ENCODE measurements around the gene IPP.

IPP gene

DNA sequence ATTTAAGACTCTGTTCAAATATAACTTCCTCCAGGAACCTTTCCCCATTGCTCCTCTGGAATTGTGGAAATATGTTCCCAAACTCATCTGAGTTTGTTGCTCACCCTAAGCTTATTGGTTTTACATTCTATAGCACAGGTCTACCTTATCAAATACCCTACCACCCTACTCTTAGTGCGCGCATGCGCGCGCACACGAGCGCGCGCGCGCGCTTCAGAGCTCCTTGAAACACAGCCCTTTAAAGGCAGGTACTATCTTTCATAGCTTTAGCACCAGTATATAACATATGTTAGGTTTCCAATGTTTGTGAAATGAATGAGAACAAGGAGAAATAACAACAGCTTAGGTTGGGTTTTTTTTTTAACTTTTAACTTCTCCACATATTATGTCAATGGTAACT, 3.5 kb downstream of the IPP start:
- TF ChIP-seq NFIC (IDR thresholded peaks at IDR 0.05): no peak
- no peak for TF ChIP-seq EP300 (IDR thresholded peaks at IDR 0.05; ENCODE audit: borderline replicate concordance)
- no peak for TF ChIP-seq TEAD4 (IDR thresholded peaks at IDR 0.05)

DNA sequence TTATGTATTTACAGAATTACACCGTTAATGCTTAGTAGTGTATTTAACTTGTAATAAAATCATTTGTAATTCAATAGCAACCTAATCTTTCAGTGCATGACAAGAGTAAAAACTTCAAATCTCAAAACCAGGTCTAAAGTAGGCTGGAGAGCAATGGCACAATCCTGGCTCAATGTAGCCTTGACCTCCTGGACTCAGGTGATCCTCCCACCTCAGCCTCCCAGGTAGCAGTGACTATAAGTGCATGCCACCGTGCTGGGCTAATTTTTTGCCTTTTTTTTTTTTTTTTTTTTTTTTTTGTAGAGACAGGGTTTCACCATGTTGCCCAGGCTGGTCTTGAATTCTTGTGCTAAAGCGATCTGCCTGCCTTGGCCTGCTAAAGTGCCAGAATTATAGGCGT, 11.3 kb downstream of the IPP start:
- TF ChIP-seq ZBTB7A (IDR thresholded peaks at IDR 0.05; ENCODE audit: low read depth) (no peak), TCF12 (IDR thresholded peaks at IDR 0.05; ENCODE audit: low read depth) (no peak), TEAD4 (IDR thresholded peaks at IDR 0.05) (no peak), TAF1 (IDR thresholded peaks at IDR 0.05; ENCODE audit: low read depth) (no peak), CEBPB (IDR thresholded peaks at IDR 0.05) (no peak), RAD21 (IDR thresholded peaks at IDR 0.05; ENCODE audit: low read depth) (no peak), YY1 (IDR thresholded peaks at IDR 0.05; ENCODE audit: low read depth) (no peak), CREB1 (IDR thresholded peaks at IDR 0.05; ENCODE audit: low read depth) (no peak), FOXM1 (IDR thresholded peaks at IDR 0.05; ENCODE audit: borderline replicate concordance, low read depth) (no peak), EGR1 (IDR thresholded peaks at IDR 0.05) (no peak), NFIC (IDR thresholded peaks at IDR 0.05) (no peak), EP300 (IDR thresholded peaks at IDR 0.05; ENCODE audit: borderline replicate concordance) (no peak)
- TF ChIP-seq, protein P1, sequence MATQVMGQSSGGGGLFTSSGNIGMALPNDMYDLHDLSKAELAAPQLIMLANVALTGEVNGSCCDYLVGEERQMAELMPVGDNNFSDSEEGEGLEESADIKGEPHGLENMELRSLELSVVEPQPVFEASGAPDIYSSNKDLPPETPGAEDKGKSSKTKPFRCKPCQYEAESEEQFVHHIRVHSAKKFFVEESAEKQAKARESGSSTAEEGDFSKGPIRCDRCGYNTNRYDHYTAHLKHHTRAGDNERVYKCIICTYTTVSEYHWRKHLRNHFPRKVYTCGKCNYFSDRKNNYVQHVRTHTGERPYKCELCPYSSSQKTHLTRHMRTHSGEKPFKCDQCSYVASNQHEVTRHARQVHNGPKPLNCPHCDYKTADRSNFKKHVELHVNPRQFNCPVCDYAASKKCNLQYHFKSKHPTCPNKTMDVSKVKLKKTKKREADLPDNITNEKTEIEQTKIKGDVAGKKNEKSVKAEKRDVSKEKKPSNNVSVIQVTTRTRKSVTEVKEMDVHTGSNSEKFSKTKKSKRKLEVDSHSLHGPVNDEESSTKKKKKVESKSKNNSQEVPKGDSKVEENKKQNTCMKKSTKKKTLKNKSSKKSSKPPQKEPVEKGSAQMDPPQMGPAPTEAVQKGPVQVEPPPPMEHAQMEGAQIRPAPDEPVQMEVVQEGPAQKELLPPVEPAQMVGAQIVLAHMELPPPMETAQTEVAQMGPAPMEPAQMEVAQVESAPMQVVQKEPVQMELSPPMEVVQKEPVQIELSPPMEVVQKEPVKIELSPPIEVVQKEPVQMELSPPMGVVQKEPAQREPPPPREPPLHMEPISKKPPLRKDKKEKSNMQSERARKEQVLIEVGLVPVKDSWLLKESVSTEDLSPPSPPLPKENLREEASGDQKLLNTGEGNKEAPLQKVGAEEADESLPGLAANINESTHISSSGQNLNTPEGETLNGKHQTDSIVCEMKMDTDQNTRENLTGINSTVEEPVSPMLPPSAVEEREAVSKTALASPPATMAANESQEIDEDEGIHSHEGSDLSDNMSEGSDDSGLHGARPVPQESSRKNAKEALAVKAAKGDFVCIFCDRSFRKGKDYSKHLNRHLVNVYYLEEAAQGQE (IDR thresholded peaks at IDR 0.05; ENCODE audit: low read depth): no peak
- TF ChIP-seq, protein P2, sequence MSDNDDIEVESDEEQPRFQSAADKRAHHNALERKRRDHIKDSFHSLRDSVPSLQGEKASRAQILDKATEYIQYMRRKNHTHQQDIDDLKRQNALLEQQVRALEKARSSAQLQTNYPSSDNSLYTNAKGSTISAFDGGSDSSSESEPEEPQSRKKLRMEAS (IDR thresholded peaks at IDR 0.05): no peak
- TF ChIP-seq, protein P3, sequence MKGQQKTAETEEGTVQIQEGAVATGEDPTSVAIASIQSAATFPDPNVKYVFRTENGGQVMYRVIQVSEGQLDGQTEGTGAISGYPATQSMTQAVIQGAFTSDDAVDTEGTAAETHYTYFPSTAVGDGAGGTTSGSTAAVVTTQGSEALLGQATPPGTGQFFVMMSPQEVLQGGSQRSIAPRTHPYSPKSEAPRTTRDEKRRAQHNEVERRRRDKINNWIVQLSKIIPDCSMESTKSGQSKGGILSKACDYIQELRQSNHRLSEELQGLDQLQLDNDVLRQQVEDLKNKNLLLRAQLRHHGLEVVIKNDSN (IDR thresholded peaks at IDR 0.05): no peak

DNA sequence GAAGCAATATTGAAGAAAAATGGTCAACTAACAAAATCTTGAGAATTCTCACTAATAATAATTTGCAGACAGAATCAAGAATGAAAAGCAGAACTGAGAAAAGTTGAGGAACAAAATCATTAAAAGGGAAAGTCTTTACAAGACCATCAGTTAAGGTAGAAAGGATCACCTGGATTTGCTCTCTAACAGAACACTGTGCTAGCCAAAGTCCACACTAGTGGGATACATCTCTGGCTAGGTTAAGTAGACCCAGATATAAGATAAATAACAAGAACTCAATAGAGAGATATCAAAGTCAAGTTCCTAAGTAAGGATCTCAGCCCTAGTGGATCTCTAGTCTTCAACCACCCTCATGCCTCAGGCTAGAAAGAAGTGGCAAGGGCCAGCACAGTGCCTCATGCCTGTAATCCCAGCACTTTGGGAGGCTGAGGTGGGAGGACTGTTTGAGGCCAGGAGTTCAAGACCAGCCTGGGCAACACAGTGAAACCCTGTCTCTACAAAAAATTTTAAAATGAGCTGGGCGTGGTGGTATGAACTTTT, 19.6 kb downstream of the IPP start:
- no peak for TF ChIP-seq EGR1 (IDR thresholded peaks at IDR 0.05)
- no peak for TF ChIP-seq CEBPB (IDR thresholded peaks at IDR 0.05)
- TF ChIP-seq FOXM1 (IDR thresholded peaks at IDR 0.05; ENCODE audit: borderline replicate concordance, low read depth): no peak
- no peak for TF ChIP-seq ZBTB7A (IDR thresholded peaks at IDR 0.05; ENCODE audit: low read depth)
- TF ChIP-seq RAD21 (IDR thresholded peaks at IDR 0.05; ENCODE audit: low read depth): no peak
- TF ChIP-seq NFIC (IDR thresholded peaks at IDR 0.05): no peak

DNA sequence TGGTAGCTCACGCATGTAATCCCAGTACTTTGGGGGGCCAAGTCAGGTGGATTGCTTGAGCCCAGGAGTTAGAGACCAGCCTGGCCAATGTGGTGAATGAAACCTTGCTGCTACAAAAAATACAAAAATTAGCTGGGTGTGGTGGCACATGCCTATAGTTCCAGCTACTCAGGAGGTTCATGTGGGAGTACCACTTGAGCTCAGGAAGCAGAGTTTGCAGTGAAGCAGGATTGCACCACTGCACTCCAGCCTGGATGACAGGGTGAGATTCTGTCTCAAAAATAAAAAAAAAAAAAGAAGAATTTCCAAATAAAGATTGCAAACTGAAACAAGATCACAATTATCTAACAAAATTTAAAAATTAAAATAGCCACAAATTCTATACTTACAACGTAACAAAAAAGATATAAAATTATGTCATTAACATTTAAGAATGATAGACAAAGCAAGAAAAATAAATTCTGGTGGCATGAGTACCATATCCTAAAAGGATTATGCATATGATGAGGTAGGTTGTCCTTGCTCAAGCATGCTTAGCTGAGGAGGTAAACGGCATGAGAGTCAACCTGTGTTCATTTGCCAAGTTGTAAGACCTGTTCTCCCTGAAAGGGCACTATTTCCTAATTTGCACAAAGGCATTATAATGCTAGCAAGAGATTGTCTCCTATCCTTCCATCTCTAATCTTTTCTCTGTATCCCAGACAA, 20.2 kb downstream of the IPP start:
- TF ChIP-seq, protein P3 (IDR thresholded peaks at IDR 0.05): no peak
- TF ChIP-seq CEBPB (IDR thresholded peaks at IDR 0.05) (peak; percentile 74), FOXM1 (IDR thresholded peaks at IDR 0.05; ENCODE audit: borderline replicate concordance, low read depth) (no peak; the same call in 1 of the 2 replicates), TEAD4 (IDR thresholded peaks at IDR 0.05) (0 out of 2 replicates have a peak, but pooled peaks have one; percentile 19), YY1 (IDR thresholded peaks at IDR 0.05; ENCODE audit: low read depth) (no peak)
- TF ChIP-seq, protein P2 (IDR thresholded peaks at IDR 0.05): peak; percentile 40; the same call in 1 of the 2 replicates

DNA sequence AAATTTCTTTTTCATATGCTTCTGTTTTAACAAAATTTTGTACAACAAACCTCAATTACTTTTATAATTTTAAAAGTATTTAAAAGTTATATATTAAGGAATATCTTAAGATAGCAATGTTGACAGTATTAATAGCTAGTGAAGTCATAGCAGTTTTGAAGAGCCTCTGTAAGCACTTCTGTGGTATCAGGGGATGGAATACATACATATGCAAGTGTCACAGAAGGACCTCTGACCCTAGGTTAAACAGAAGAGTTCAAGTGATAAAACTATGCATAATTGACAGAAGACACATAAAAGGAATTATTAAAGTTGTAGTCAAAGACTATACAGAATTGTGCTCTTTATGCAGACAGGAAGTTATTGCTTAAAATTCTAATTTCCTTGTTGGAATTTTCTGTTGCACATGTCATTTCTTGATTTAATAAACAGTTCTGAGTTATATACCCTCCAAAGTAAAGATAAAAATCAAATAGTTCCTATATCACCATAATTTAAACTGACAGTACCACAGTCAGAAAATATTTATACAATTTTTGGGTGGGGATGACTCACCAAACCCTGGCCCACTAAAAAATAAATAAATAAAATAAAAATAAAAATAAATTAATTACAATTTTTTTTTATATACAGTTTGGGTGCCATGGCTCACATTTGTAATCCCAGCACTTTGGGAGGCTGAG, 27.1 kb downstream of the IPP start:
- TF ChIP-seq CEBPB (IDR thresholded peaks at IDR 0.05) (no peak), RAD21 (IDR thresholded peaks at IDR 0.05; ENCODE audit: low read depth) (no peak), TAF1 (IDR thresholded peaks at IDR 0.05; ENCODE audit: low read depth) (no peak), ZBTB7A (IDR thresholded peaks at IDR 0.05; ENCODE audit: low read depth) (no peak)
- TF ChIP-seq, protein P2 (IDR thresholded peaks at IDR 0.05): no peak

DNA sequence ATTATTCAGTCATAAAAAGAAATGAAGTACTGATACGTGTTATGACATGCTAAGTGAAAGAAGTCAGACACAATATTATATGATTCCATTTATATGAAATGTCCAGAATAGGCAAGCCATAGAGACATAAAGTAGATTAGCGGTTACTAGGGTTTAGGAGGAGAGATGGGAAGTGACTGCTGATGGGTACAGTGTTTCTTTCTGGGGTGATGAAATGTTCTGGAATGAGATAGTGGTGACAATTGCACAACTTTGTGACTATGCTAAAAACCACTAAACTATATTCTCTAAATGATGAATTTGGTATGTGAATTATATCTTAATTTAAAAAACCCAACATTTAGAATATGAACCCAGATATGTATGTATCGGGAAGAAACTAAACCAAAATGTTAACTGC, 27.6 kb downstream of the IPP start:
- TF ChIP-seq, protein P2 (IDR thresholded peaks at IDR 0.05): no peak
- TF ChIP-seq TCF12 (IDR thresholded peaks at IDR 0.05; ENCODE audit: low read depth) (no peak), EP300 (IDR thresholded peaks at IDR 0.05; ENCODE audit: borderline replicate concordance) (no peak), CREB1 (IDR thresholded peaks at IDR 0.05; ENCODE audit: low read depth) (no peak), FOXM1 (IDR thresholded peaks at IDR 0.05; ENCODE audit: borderline replicate concordance, low read depth) (no peak), TEAD4 (IDR thresholded peaks at IDR 0.05) (no peak), NFIC (IDR thresholded peaks at IDR 0.05) (no peak)
- TF ChIP-seq, protein P1 (IDR thresholded peaks at IDR 0.05; ENCODE audit: low read depth): no peak
